H9 (cell line): ENCODE data around the gene TIRAP. TPM values are rescaled to one million over a fixed set of nuclear protein-coding genes. Genes with fewer than 3 reads are reported as not detected.

Source experiments
- DNase-seq: peaks from one replicate; pipeline ENCODE4 v3.0.0-alpha.2; 2017
- H2AFZ ChIP-seq: one replicate; pipeline ENCODE4 v1.6.1; 2013; ENCODE audit warnings: mild to moderate bottlenecking, low read length, control low read depth, moderate library complexity
- H2AK5ac ChIP-seq: 2 replicates; pipeline ENCODE4 v1.6.1; 2013; ENCODE audit warnings: low read length, control low read depth, mixed read lengths; ENCODE audit not compliant: insufficient read length
- H2BK120ac ChIP-seq: one replicate; pipeline ENCODE4 v1.6.1; 2013; ENCODE audit warnings: low read depth, mild to moderate bottlenecking, low read length, control low read depth, inconsistent platforms; ENCODE audit not compliant: poor library complexity, severe bottlenecking
- H2BK12ac ChIP-seq: 2 replicates; pipeline ENCODE4 v1.6.1; 2013; ENCODE audit warnings: low read length, control low read depth, mixed read lengths, low read depth; ENCODE audit not compliant: insufficient read length
- H2BK15ac ChIP-seq: 2 replicates; pipeline ENCODE4 v1.6.1; 2013; ENCODE audit warnings: low read depth, low read length, control low read depth
- H2BK20ac ChIP-seq: one replicate; pipeline ENCODE4 v1.6.1; 2013; ENCODE audit warnings: low read depth, mild to moderate bottlenecking, low read length, control low read depth, inconsistent platforms; ENCODE audit not compliant: poor library complexity, severe bottlenecking
- H2BK5ac ChIP-seq: 2 replicates; pipeline ENCODE4 v1.6.1; 2013; ENCODE audit warnings: low read length, control low read depth, mixed read lengths; ENCODE audit not compliant: insufficient read length
- H3K14ac ChIP-seq: 2 replicates; pipeline ENCODE4 v1.6.1; 2013; ENCODE audit warnings: low read length, control low read depth; ENCODE audit not compliant: insufficient read depth
- H3K18ac ChIP-seq: 2 replicates; pipeline ENCODE4 v1.6.1; 2013; ENCODE audit warnings: low read depth, mild to moderate bottlenecking, mixed read lengths, low read length, control low read depth; ENCODE audit not compliant: insufficient read length
- H3K23ac ChIP-seq: 2 replicates; pipeline ENCODE4 v1.6.1; 2013; ENCODE audit warnings: low read length, control low read depth, mixed read lengths, low read depth; ENCODE audit not compliant: insufficient read length
- H3K23me2 ChIP-seq: 2 replicates; pipeline ENCODE4 v1.6.1; 2013; ENCODE audit warnings: low read depth, mild to moderate bottlenecking, mixed read lengths, low read length, control low read depth; ENCODE audit not compliant: insufficient read length, poor library complexity, severe bottlenecking
- H3K27ac ChIP-seq: 2 replicates; pipeline ENCODE4 v1.5.1; 2013; ENCODE audit warnings: low read length, control low read depth, mixed read lengths, low read depth; ENCODE audit not compliant: insufficient read length
- H3K27me3 ChIP-seq: 2 replicates; pipeline ENCODE4 v1.6.1; 2013; ENCODE audit warnings: low read length, control low read depth, inconsistent platforms; ENCODE audit not compliant: insufficient read depth
- H3K4ac ChIP-seq: 2 replicates; pipeline ENCODE4 v1.6.1; 2013; ENCODE audit warnings: low read depth, mild to moderate bottlenecking, control low read depth, inconsistent platforms, low read length, moderate library complexity
- H3K4me1 ChIP-seq: 2 replicates; pipeline ENCODE4 v1.6.1; 2013; ENCODE audit warnings: low read length, control low read depth, inconsistent platforms; ENCODE audit not compliant: insufficient read depth
- H3K4me2 ChIP-seq: 2 replicates; pipeline ENCODE4 v1.6.1; 2013; ENCODE audit warnings: low read length, control low read depth, mixed read lengths; ENCODE audit not compliant: insufficient read length, insufficient read depth
- H3K56ac ChIP-seq: 2 replicates; pipeline ENCODE4 v1.6.1; 2013; ENCODE audit warnings: low read depth, mild to moderate bottlenecking, mixed read lengths, low read length, control low read depth; ENCODE audit not compliant: insufficient read length
- H3K79me1 ChIP-seq: 2 replicates; pipeline ENCODE4 v1.6.1; 2013; ENCODE audit warnings: low read depth, mild to moderate bottlenecking, moderate library complexity, low read length, control low read depth, inconsistent platforms; ENCODE audit not compliant: insufficient read depth, poor library complexity, severe bottlenecking
- H3K79me2 ChIP-seq: 2 replicates; pipeline ENCODE4 v1.6.1; 2013; ENCODE audit warnings: low read length, control low read depth, inconsistent platforms; ENCODE audit not compliant: insufficient read depth
- H3K9ac ChIP-seq: 2 replicates; pipeline ENCODE4 v1.6.1; 2013; ENCODE audit warnings: low read length, control low read depth, mixed read lengths; ENCODE audit not compliant: insufficient read length; ENCODE audit errors: extremely low read depth
- H3K9me3 ChIP-seq: one replicate; pipeline ENCODE4 v1.6.1; 2013; ENCODE audit warnings: low read depth, low read length, inconsistent platforms; ENCODE audit not compliant: control insufficient read depth
- H3T11ph ChIP-seq: one replicate; pipeline ENCODE4 v1.6.1; 2013; ENCODE audit warnings: mild to moderate bottlenecking, low read length, control low read depth, inconsistent platforms
- H4K20me1 ChIP-seq: one replicate; pipeline ENCODE4 v1.6.1; 2013; ENCODE audit not compliant: control insufficient read depth, insufficient read length, insufficient read depth
- H4K5ac ChIP-seq: 2 replicates; pipeline ENCODE4 v1.6.1; 2013; ENCODE audit warnings: low read depth, mild to moderate bottlenecking, mixed read lengths, low read length, control low read depth; ENCODE audit not compliant: insufficient read length
- H4K8ac ChIP-seq: replicated peaks from 2 replicates; pipeline ENCODE4 v1.6.1; 2013; ENCODE audit warnings: low read length, control low read depth, mixed read lengths, low read depth; ENCODE audit not compliant: insufficient read length
- H4K91ac ChIP-seq: 2 replicates; pipeline ENCODE4 v1.6.1; 2013; ENCODE audit warnings: low read depth, mild to moderate bottlenecking, moderate library complexity, mixed read lengths, low read length, control low read depth; ENCODE audit not compliant: insufficient read length
- H3K27ac Mint-ChIP-seq, 3 experiments: 2 replicates in 2 of 3; 3 replicates in 1 of 3; pipeline ENCODE4 v1.8.0; 2020 to 2021; ENCODE audit warnings: mixed read lengths in 3 of 3, mild to moderate bottlenecking in 1 of 3, moderate library complexity in 1 of 3
- H3K27me3 Mint-ChIP-seq: 2 replicates; pipeline ENCODE4 v1.8.0; 2021; ENCODE audit warnings: low read depth, mild to moderate bottlenecking, moderate library complexity, mixed read lengths
- H3K36me3 Mint-ChIP-seq, 3 experiments: 2 replicates in 2 of 3; 3 replicates in 1 of 3; pipeline ENCODE4 v1.8.0; 2020 to 2021; ENCODE audit warnings: low read depth in 3 of 3, mixed read lengths in 3 of 3; ENCODE audit not compliant: insufficient read depth in 1 of 3
- H3K4me1 Mint-ChIP-seq, 2 experiments: 2 replicates each; pipeline ENCODE4 v1.8.0; 2020; ENCODE audit warnings: mixed read lengths in 2 of 2
- H3K4me3 Mint-ChIP-seq, 2 experiments: 2 replicates in 1 of 2; 3 replicates in 1 of 2; pipeline ENCODE4 v1.8.0; 2020 to 2021; ENCODE audit warnings: mild to moderate bottlenecking in 2 of 2, mixed read lengths in 2 of 2, moderate library complexity in 1 of 2
- H3K9me3 Mint-ChIP-seq, 2 experiments: 2 replicates in 1 of 2; 3 replicates in 1 of 2; pipeline ENCODE4 v1.8.0; 2020; ENCODE audit warnings: mild to moderate bottlenecking in 2 of 2, mixed read lengths in 2 of 2, moderate library complexity in 1 of 2
- CTCF ChIP-seq: fragments of 200-600 bp; sonication (generic); conservative IDR thresholded peaks from 3 replicates; pipeline ENCODE4 v1.8.0; 2021; ENCODE audit warnings: antibody characterized with exemption, mild to moderate bottlenecking
- WGBS: extraction: QIAGEN DNeasy Blood & Tissue Kit; methylation state at CpG from one replicate; pipeline ENCODE4 v1.1.7; 2013; ENCODE audit warnings: missing lambda C conversion rate, low lambda C conversion rate, mixed read lengths; ENCODE audit not compliant: insufficient read length; ENCODE audit errors: extremely low coverage; 5-methylcytosine and 5-hydroxymethylcytosine counted together
- total RNA-seq: library from RNA; stranded (reverse); gene quantifications from 2 replicates; pipeline ENCODE4 v1.2.1, GENCODE V29; 2021

Gene TIRAP
- total RNA-seq, 1 experiment from 2014 or later = 7.0 TPM

- Mint-ChIP-seq H3K4me3 (no peak overlapping the region), H3K36me3 (peaks cover 21 to 55% (median 53%) of the 10 kb centered on the region in 3 experiments), H3K9me3 (no peaks in the 10 kb centered on the region), H3K4me1 (peaks cover 33 to 36% of the 10 kb centered on the region in 2 experiments), H3K27me3 (no peaks in the 10 kb centered on the region), H3K27ac (0 out of 7 replicates have a peak overlapping the region, but pooled peaks of 1 of the 3 experiments have one; percentile 1)
- no peak overlapping the region for H4K91ac ChIP-seq
- no peak overlapping the region for H3K14ac ChIP-seq
- no peak overlapping the region for H2AK5ac ChIP-seq
- DNase-seq = no peak
- no peaks in the 10 kb centered on the region for H3K79me1 ChIP-seq
- no peak overlapping the region for H2BK5ac ChIP-seq
- no peak overlapping the region for H4K8ac ChIP-seq
- no peaks in the 10 kb centered on the region for H3K79me2 ChIP-seq
- H3K4me2 ChIP-seq = no peak overlapping the region
- no peak overlapping the region for H3T11ph ChIP-seq
- H4K5ac ChIP-seq = no peak overlapping the region
- H2BK12ac ChIP-seq = no peak overlapping the region
- H3K23ac ChIP-seq = no peak overlapping the region
- H4K20me1 ChIP-seq = peaks cover 3% of the 10 kb centered on the region
- no peak overlapping the region for H3K4ac ChIP-seq
- H3K18ac ChIP-seq = no peak overlapping the region
- H2BK120ac ChIP-seq = no peak overlapping the region
- H3K23me2 ChIP-seq = no peaks in the 10 kb centered on the region
- H2BK15ac ChIP-seq = no peak overlapping the region
- H2AFZ ChIP-seq = no peak overlapping the region
- peaks cover 14% of the 10 kb centered on the region; the same call in 1 of the 2 replicates for H3K4me1 ChIP-seq
- no peak overlapping the region for H3K9ac ChIP-seq
- H3K56ac ChIP-seq = no peak overlapping the region
- no peak for TF ChIP-seq CTCF
- H3K27me3 ChIP-seq = no peaks in the 10 kb centered on the region
- H2BK20ac ChIP-seq = no peak overlapping the region
- H3K27ac ChIP-seq = no peak overlapping the region
- no CpG with 5 or more reads among the region's 3 CpGs for WGBS
- no peaks in the 10 kb centered on the region for H3K9me3 ChIP-seq
These were observed 58.9 kb downstream of the TIRAP start for GRCh38 chr11:126341760-126342161.
